MM.1S (cell line): Measurements from ENCODE around the gene TMED1.

Source experiments
- DNase-seq: peaks from one replicate; pipeline ENCODE4 v3.0.0-alpha.2; 2015
- H2AFZ ChIP-seq: fragments of 300-600 bp; sonication (generic); 2 replicates; pipeline ENCODE4 v1.6.0; 2016; ENCODE audit warnings: antibody characterized with exemption, low read length
- H3F3A ChIP-seq: fragments of 300-600 bp; sonication (generic); 2 replicates; pipeline ENCODE4 v1.6.1; 2016; ENCODE audit warnings: mild to moderate bottlenecking, antibody characterized with exemption, low read length, moderate library complexity, mixed read lengths; ENCODE audit not compliant: insufficient read depth
- H3K27ac ChIP-seq: fragments of 300-600 bp; sonication (generic); 2 replicates; pipeline ENCODE4 v1.5.1; 2016; ENCODE audit warnings: mild to moderate bottlenecking, low read length
- H3K27me3 ChIP-seq: fragments of 300-600 bp; sonication (generic); replicated peaks from 2 replicates; pipeline ENCODE4 v1.6.0; 2016; ENCODE audit warnings: low read length; ENCODE audit not compliant: insufficient read depth
- H3K36me3 ChIP-seq: fragments of 300-600 bp; sonication (generic); replicated peaks from 2 replicates; pipeline ENCODE4 v1.6.1; 2016; ENCODE audit warnings: mild to moderate bottlenecking, low read length, mixed read lengths; ENCODE audit not compliant: insufficient read depth
- H3K4me1 ChIP-seq: fragments of 300-600 bp; sonication (generic); 2 replicates; pipeline ENCODE4 v1.6.1; 2016; ENCODE audit warnings: low read length, mixed read lengths
- H3K4me2 ChIP-seq: fragments of 300-600 bp; sonication (generic); 2 replicates; pipeline ENCODE4 v1.6.0; 2016; ENCODE audit warnings: low read depth, low read length
- H3K4me3 ChIP-seq: fragments of 300-600 bp; sonication (generic); 2 replicates; pipeline ENCODE4 v1.5.1; 2016; ENCODE audit warnings: low read length, mixed read lengths
- H3K79me2 ChIP-seq: fragments of 300-600 bp; sonication (generic); 2 replicates; pipeline ENCODE4 v1.6.1; 2016; ENCODE audit warnings: mixed run types, low read length, mixed read lengths
- H3K9ac ChIP-seq: fragments of 300-600 bp; sonication (generic); 2 replicates; pipeline ENCODE4 v1.6.1; 2016; ENCODE audit warnings: low read length, mixed read lengths
- H3K9me2 ChIP-seq: fragments of 300-600 bp; sonication (generic); replicated peaks from 2 replicates; pipeline ENCODE4 v1.6.1; 2016; ENCODE audit warnings: mild to moderate bottlenecking, low read length, mixed read lengths; ENCODE audit not compliant: insufficient read depth
- H3K9me3 ChIP-seq: fragments of 300-600 bp; sonication (generic); replicated peaks from 2 replicates; pipeline ENCODE4 v1.6.1; 2016; ENCODE audit warnings: mild to moderate bottlenecking, low read length, mixed read lengths; ENCODE audit not compliant: insufficient read depth
- H4K20me1 ChIP-seq: fragments of 300-600 bp; sonication (generic); 2 replicates; pipeline ENCODE4 v1.6.1; 2016; ENCODE audit warnings: mild to moderate bottlenecking, low read length, moderate library complexity, mixed read lengths; ENCODE audit not compliant: insufficient read depth
- CTCF ChIP-seq: fragments of 300-600 bp; sonication (generic); IDR thresholded peaks from 2 replicates; pipeline ENCODE4 v1.5.1; 2016; ENCODE audit warnings: antibody characterized with exemption, low read length, mixed read lengths
- EZH2 ChIP-seq: fragments of 300-600 bp; sonication (generic); optimal IDR thresholded peaks from 2 replicates; pipeline ENCODE3; 2017; ENCODE audit warnings: low read depth, mild to moderate bottlenecking, antibody characterized with exemption, low read length, mixed read lengths
- EZH2phosphoT487 ChIP-seq: fragments of 300-600 bp; sonication (generic); IDR thresholded peaks from 2 replicates; pipeline ENCODE4 v1.6.1; 2018; ENCODE audit warnings: antibody characterized with exemption, low read length

Gene TMED1

GRCh38 chr19:10868872-10869547, 33.0 kb upstream of the TMED1 start:
- Histone ChIP-seq H3K9ac (no peak overlapping the region), H4K20me1 (no peaks in the 10 kb centered on the region), H3K4me1 (peaks cover 14% of the 10 kb centered on the region), H3K4me3 (no peak overlapping the region), H3K27me3 (no peaks in the 10 kb centered on the region), H2AFZ (no peak overlapping the region), H3K36me3 (no peaks in the 10 kb centered on the region), H3K9me3 (no peaks in the 10 kb centered on the region), H3K4me2 (peak overlapping the region; percentile 76; the same call in 1 of the 2 replicates), H3K9me2 (no peaks in the 10 kb centered on the region), H3K79me2 (peaks cover 20% of the 10 kb centered on the region), H3K27ac (peak overlapping the region; percentile 84; the same call in 1 of the 2 replicates), H3F3A (peaks cover 14% of the 10 kb centered on the region)
- no peak for DNase-seq
- no peak for TF ChIP-seq EZH2
- no peak for TF ChIP-seq EZH2phosphoT487
- no peak for TF ChIP-seq CTCF

- Histone ChIP-seq H2AFZ (no peak overlapping the region), H3F3A (peaks cover 9% of the 10 kb centered on the region), H3K9ac (no peak overlapping the region), H3K9me3 (no peaks in the 10 kb centered on the region), H3K9me2 (no peaks in the 10 kb centered on the region), H3K4me1 (0 out of 2 replicates have a peak, but pooled peaks cover 6% of the 10 kb centered on the region), H3K36me3 (no peaks in the 10 kb centered on the region), H3K4me2 (no peak overlapping the region), H3K79me2 (no peaks in the 10 kb centered on the region), H3K4me3 (no peak overlapping the region), H3K27ac (no peak overlapping the region), H3K27me3 (no peaks in the 10 kb centered on the region), H4K20me1 (no peaks in the 10 kb centered on the region)
- DNase-seq: no peak
- TF ChIP-seq EZH2phosphoT487: no peak
- no peak for TF ChIP-seq EZH2
- TF ChIP-seq CTCF: no peak
These were observed 30.5 kb upstream of the TMED1 start for GRCh38 chr19:10866495-10866894.

GRCh38 chr19:10864538-10864899, 28.5 kb upstream of the TMED1 start:
- Histone ChIP-seq H3K4me2 (peak overlapping the region; percentile 50; the same call in 1 of the 2 replicates), H3K4me1 (0 out of 2 replicates have a peak, but pooled peaks cover 6% of the 10 kb centered on the region)

More at GRCh38 chr19:10864538-10864899, 28.5 kb upstream of the TMED1 start:
- DNase-seq: peak; percentile 60
- H2AFZ ChIP-seq: peak overlapping the region; percentile 88
- H3K9me2 ChIP-seq: no peaks in the 10 kb centered on the region
- H3K27ac ChIP-seq: no peak overlapping the region
- no peaks in the 10 kb centered on the region for H3K36me3 ChIP-seq
- H3K9ac ChIP-seq: no peak overlapping the region
- peak overlapping the region; percentile 31 for H3K4me3 ChIP-seq
- no peaks in the 10 kb centered on the region for H4K20me1 ChIP-seq
- no peaks in the 10 kb centered on the region for H3K79me2 ChIP-seq
- peaks cover 9% of the 10 kb centered on the region for H3F3A ChIP-seq
- no peaks in the 10 kb centered on the region for H3K27me3 ChIP-seq
- TF ChIP-seq CTCF (peak; percentile 95), EZH2 (no peak), EZH2phosphoT487 (no peak)
- no peaks in the 10 kb centered on the region for H3K9me3 ChIP-seq
